Gastroesophageal sphincter (tissue), 4 donors: ENCODE data around the gene CLEC2L. TPM values are rescaled to one million over a fixed set of nuclear protein-coding genes. Genes with fewer than 3 reads are reported as not detected.

Experiments used
- ATAC-seq: fragments of 150-250 bp; one replicate; pipeline ENCODE4 v1.9.1; 2016; ENCODE audit warnings: mild to moderate bottlenecking, moderate library complexity
- H3K27ac ChIP-seq, 4 donors: fragments of 200-600 bp; sonication (generic) in 3 of 4; 1 replicate in 3 of 4; 2 replicates in 1 of 4; pipeline ENCODE4 v1.5.1; 2016 to 2019
- H3K27me3 ChIP-seq: fragments of 200-600 bp; sonication (generic); one replicate; pipeline ENCODE4 v1.5.1; 2019
- H3K36me3 ChIP-seq, 2 donors: fragments of 200-600 bp; sonication (generic); one replicate each; pipeline ENCODE4 v1.5.1; 2019; ENCODE audit warnings: control low read depth in 1 of 2
- H3K4me1 ChIP-seq, 3 donors: fragments of 200-600 bp; sonication (generic); 1 replicate in 2 of 3; 2 replicates in 1 of 3; pipeline ENCODE4 v1.5.1; 2016 to 2019; ENCODE audit warnings: control low read depth in 2 of 3
- H3K4me3 ChIP-seq, 2 donors: fragments of 200-600 bp; sonication (generic); one replicate each; pipeline ENCODE4 v1.5.1; 2019; ENCODE audit warnings: mild to moderate bottlenecking in 1 of 2, moderate library complexity in 1 of 2
- H3K9me3 ChIP-seq, 3 donors: fragments of 200-600 bp; sonication (generic); one replicate each; pipeline ENCODE4 v1.5.1; 2017 to 2019; ENCODE audit warnings: control low read depth in 2 of 3
- CTCF ChIP-seq, 4 experiments: fragments of 200-600 bp in 2 of 4; fragments of 450-650 bp in 2 of 4; sonication (generic) in 1 of 4; IDR thresholded peaks; one replicate each; pipeline ENCODE4 v1.5.1; 2017 to 2019; ENCODE audit warnings: antibody characterized with exemption in 4 of 4, mild to moderate bottlenecking in 2 of 4, moderate library complexity in 2 of 4
- EP300 ChIP-seq: sonication (generic); formaldehyde crosslinking; IDR thresholded peaks from one replicate; pipeline ENCODE4 v1.6.1; 2017; ENCODE audit warnings: antibody characterized with exemption, mild to moderate bottlenecking
- POLR2A ChIP-seq, 2 donors: fragments of 450-650 bp; IDR thresholded peaks; one replicate each; pipeline ENCODE4 v1.6.1; 2017; ENCODE audit warnings: antibody characterized with exemption in 2 of 2, mild to moderate bottlenecking in 2 of 2, moderate library complexity in 1 of 2
- POLR2AphosphoS5 ChIP-seq: sonication (generic); formaldehyde crosslinking; IDR thresholded peaks from one replicate; pipeline ENCODE4 v1.6.1; 2017; ENCODE audit warnings: antibody characterized with exemption
- WGBS, 2 donors: methylation state at CpG; one replicate each; pipeline ENCODE4 v1.1.5; 2018; ENCODE audit warnings: low coverage in 1 of 2; 5-methylcytosine and 5-hydroxymethylcytosine counted together
- total RNA-seq, 4 donors: library from RNA; depleted of rRNA; stranded (reverse); fragments of >200 nt; gene quantifications; one replicate each; pipeline ENCODE4 v1.1.0, GENCODE V29; 2016

CLEC2L gene
- total RNA-seq, 4 donors from 2014 or later, result 0.39 TPM; not detected in 3

DNA sequence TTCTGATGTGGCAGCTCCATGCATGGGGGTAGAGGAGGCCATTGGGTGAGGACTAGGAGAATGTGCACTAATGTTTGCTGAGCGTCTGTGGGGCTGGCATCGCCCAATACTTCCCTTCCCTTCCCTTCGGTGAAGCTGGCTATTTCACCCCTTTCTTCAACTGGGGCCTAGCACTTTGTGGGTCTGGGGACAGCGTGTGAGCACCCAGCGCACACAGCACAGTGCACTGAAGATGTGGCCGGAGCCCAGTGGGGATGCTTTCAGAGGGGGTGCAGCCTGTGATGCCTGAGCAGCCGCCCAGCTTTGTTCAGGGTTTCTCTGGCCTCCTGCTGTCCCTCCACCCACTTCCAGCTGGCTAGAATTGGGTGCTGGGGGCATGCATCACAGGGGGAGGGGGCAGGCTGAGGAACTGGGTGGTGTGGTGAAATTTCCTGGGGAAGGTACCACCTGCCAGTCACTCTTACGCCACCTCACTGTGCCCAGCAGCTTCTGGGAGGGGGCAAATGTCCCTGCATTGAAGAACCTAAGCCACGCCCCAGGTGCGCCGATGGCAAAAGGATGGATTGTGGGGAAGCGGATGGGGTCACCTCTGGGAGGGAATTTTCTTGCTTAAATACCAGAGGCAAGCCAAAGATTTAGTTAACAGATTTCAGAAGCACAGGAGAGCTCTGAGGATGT lies 45.5 kb downstream of the CLEC2L start:
- no peak for ATAC-seq
- 92% methylated on average over 4 to 5 of the region's 12 CpGs for WGBS, 2 donors
- H3K27ac ChIP-seq, result no peak overlapping the region
- TF ChIP-seq POLR2A (IDR thresholded peaks at IDR 0.05), result no peak
- no peak for TF ChIP-seq POLR2AphosphoS5
- TF ChIP-seq CTCF (IDR thresholded peaks at IDR 0.05), result no peak
- TF ChIP-seq EP300, result no peak
- H3K4me3 ChIP-seq, result no peak overlapping the region
- peaks cover 0 to 59% of the 10 kb centered on the region in 2 donors for H3K36me3 ChIP-seq
- H3K9me3 ChIP-seq, result no peaks in the 10 kb centered on the region
- H3K27me3 ChIP-seq, result no peaks in the 10 kb centered on the region
- no peaks in the 10 kb centered on the region for H3K4me1 ChIP-seq

DNA sequence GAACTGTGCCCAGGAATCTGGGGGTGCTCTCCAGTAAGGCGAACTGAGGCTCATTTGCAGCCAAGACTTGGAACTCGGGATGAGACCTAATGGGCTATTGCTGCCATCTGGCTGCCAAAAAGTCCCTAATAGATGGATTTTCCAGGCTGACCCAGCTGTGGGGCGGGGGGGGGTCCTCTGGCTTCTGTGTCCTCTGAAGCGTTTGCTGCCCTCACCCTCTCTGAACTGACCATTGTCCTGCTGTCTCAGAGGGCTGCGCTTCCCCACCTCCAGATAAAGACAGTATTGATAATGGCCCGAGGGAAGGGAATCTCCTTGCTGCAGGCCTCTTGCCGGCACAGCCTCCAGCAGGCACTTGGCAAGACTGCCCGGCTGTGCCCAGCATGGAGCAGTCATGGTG lies 46.6 kb downstream of the CLEC2L start:
- Histone ChIP-seq H3K27me3 (no peaks in the 10 kb centered on the region), H3K36me3 (peaks cover 0 to 70% of the 10 kb centered on the region in 2 donors), H3K9me3 (no peaks in the 10 kb centered on the region), H3K27ac (no peak overlapping the region), H3K4me3 (no peak overlapping the region), H3K4me1 (no peaks in the 10 kb centered on the region)
- no peak for ATAC-seq
- WGBS, 2 donors, result 14 to 42% methylated on average over 2 to 3 of the region's 8 CpGs
- TF ChIP-seq POLR2A (IDR thresholded peaks at IDR 0.05) (no peak), EP300 (no peak), CTCF (IDR thresholded peaks at IDR 0.05) (peak in 1 of 4 experiments; percentile 42), POLR2AphosphoS5 (no peak)

DNA sequence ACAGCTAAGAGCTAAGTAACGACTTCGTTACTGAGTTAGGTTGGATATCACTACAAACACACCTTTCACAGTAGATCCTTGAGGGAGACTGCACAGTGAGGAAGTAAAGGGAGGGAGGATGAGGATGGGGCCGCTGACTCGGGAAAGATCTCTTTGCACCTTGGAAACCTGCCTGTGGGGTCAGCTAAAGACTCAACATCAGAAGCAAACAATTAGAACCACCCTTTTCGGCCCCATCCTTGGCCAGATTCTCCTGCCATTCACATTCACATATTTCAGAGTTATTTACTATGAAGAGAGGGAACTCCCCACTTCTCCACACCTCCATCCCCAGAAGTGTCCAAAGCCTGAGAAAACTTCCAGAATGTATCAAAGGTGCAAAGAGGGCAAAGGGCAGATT lies 47.1 kb downstream of the CLEC2L start:
- Histone ChIP-seq H3K4me3 (no peak overlapping the region), H3K9me3 (no peaks in the 10 kb centered on the region), H3K27ac (no peak overlapping the region), H3K36me3 (peaks cover 0 to 75% of the 10 kb centered on the region in 2 donors), H3K27me3 (no peaks in the 10 kb centered on the region), H3K4me1 (no peaks in the 10 kb centered on the region)
- no peak for ATAC-seq
- no peak for TF ChIP-seq POLR2AphosphoS5
- no peak for TF ChIP-seq EP300
- no peak for TF ChIP-seq CTCF (IDR thresholded peaks at IDR 0.05)
- TF ChIP-seq POLR2A (IDR thresholded peaks at IDR 0.05), result no peak
- WGBS, 2 donors, result 74 to 91% methylated on average over 4 to 5 of the region's 5 CpGs

DNA sequence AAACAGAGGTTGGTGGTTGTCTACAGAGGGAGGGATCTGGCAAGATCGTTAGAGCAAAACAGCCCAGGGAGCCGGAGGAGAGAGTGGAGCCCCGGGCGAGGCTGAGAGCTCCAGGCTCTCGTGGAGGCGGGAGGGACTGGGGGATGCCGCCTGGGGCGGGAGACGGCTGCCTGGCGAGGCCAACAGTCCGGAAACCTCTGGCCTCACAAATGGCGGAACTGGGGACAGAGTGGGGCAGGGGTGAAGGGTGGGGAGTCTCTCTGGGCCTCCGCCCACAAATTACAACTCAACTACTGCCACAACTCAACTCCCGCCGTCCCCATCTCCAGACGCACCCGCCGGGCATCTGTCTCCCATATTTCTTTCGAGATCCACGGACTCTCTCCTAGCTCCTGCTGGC lies 47.7 kb downstream of the CLEC2L start:
- no peak for ATAC-seq
- no peak overlapping the region for H3K4me3 ChIP-seq
- no peaks in the 10 kb centered on the region for H3K27me3 ChIP-seq
- no peaks in the 10 kb centered on the region for H3K4me1 ChIP-seq
- no peak for TF ChIP-seq EP300
- TF ChIP-seq CTCF (IDR thresholded peaks at IDR 0.05), result no peak
- 90 to 91% methylated on average over 2 to 14 of the region's 20 CpGs for WGBS, 2 donors
- peaks cover 0 to 81% of the 10 kb centered on the region in 2 donors for H3K36me3 ChIP-seq
- no peaks in the 10 kb centered on the region for H3K9me3 ChIP-seq
- no peak overlapping the region for H3K27ac ChIP-seq

DNA sequence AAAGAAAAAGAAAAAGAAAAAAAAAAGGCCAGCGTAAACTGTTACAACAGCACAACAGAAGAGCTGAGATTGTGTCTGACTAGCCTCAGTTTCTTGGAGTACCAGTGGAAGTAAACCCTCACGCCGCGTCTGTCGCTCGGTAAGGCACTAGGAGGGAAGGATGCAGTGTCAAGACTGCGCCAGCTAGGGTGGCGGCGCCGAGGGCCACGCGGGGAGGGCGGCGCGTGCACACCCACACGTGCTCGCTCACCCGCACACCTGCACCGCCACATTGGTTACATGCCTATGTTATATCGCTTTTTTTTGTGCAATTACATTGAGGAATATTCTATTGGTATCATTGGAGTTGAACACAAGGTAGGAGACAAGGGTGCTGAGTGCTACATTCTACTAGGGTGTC lies 48.2 kb downstream of the CLEC2L start:
- ATAC-seq, result no peak
- H3K36me3 ChIP-seq, result peaks cover 0 to 85% of the 10 kb centered on the region in 2 donors

More for the DNA sequence above, 48.2 kb downstream of the CLEC2L start:
- no peaks in the 10 kb centered on the region for H3K9me3 ChIP-seq
- H3K4me1 ChIP-seq, result no peaks in the 10 kb centered on the region
- H3K27ac ChIP-seq, result no peak overlapping the region
- WGBS, 2 donors, result 91 to 100% methylated on average over 1 to 7 of the region's 20 CpGs
- H3K27me3 ChIP-seq, result no peaks in the 10 kb centered on the region
- H3K4me3 ChIP-seq, result no peak overlapping the region
- TF ChIP-seq EP300 (no peak), CTCF (IDR thresholded peaks at IDR 0.05) (no peak), POLR2AphosphoS5 (no peak), POLR2A (IDR thresholded peaks at IDR 0.05) (no peak)
